HFFc6 (cell line): ENCODE measurements around the gene PNN. TPM values are rescaled to one million over a fixed set of nuclear protein-coding genes. Genes with fewer than 3 reads are reported as not detected.
A peak's percentile ranks its signal among the peaks of the same experiment; 100 is the strongest.
"Not testable (repeated sequence)": the region's sequence is repeated elsewhere in the genome, so short reads cannot be mapped to it uniquely, and the experiment has no call there.

Experiments used
- DNase-seq: peaks from one replicate; pipeline ENCODE4 v3.0.0-alpha.2; 2018
- H3K27ac Mint-ChIP-seq: 2 replicates; pipeline ENCODE4 v1.8.0; 2020; ENCODE audit warnings: mild to moderate bottlenecking, mixed read lengths
- H3K27me3 Mint-ChIP-seq: 2 replicates; pipeline ENCODE4 v1.8.0; 2021; ENCODE audit warnings: mild to moderate bottlenecking, moderate library complexity, mixed read lengths; ENCODE audit not compliant: insufficient read depth
- H3K36me3 Mint-ChIP-seq: 2 replicates; pipeline ENCODE4 v1.8.0; 2021; ENCODE audit warnings: low read depth, mixed read lengths
- H3K4me1 Mint-ChIP-seq: 2 replicates; pipeline ENCODE4 v1.8.0; 2020; ENCODE audit warnings: low read depth, mixed read lengths
- H3K4me3 Mint-ChIP-seq: 2 replicates; pipeline ENCODE4 v1.8.0; 2020; ENCODE audit warnings: mild to moderate bottlenecking, moderate library complexity, mixed read lengths
- H3K9me3 Mint-ChIP-seq: 2 replicates; pipeline ENCODE4 v1.8.0; 2020; ENCODE audit warnings: mild to moderate bottlenecking, mixed read lengths
- CTCF ChIP-seq: fragments of 200-600 bp; sonication (generic); IDR thresholded peaks from 2 replicates; pipeline ENCODE4 v1.5.0; 2021; ENCODE audit warnings: antibody characterized with exemption, mild to moderate bottlenecking
- total RNA-seq, 6 experiments: library from RNA; stranded (reverse); fragmentation: NEBNext Ultra II Directional; extraction: Animal tissue kit (Norgen Biotek cat#: 25700); gene quantifications; 2 replicates in 1 of 6; 3 replicates in 5 of 6; pipeline ENCODE4 v1.2.3, GENCODE V29; 2021

PNN gene
- total RNA-seq, 6 experiments from 2014 or later: 30.1 to 44.5 (median 40.5) TPM

DNA sequence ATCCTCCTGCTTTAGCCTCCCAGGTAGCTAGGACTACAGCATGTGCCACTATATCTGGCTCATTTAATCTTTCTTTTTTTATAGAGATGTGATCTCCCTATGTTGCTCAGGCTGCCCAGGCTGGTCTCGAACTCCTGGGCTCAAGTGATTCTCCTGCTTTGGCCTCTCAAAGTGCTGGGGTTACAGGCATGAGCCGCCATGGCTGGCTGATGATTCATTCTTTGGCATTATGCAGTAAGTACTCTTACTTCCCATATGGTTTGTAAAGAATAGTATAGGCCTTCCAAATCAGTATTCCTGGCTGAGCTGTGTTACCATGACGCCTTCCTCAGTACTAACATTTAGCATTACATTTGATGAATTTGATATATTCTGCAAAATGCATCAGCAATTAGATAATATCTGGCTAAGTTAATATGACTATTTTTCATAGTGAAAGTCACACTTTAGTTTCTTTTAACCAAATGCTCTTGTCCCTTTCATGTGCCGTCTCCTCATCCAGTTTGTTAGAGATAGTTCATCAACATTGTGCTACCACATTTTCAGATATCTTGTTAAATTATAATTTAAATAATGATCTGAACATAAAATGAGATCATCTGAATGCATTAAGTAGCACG, 55.5 kb downstream of the PNN start:
- DNase-seq: no peak
- H3K27ac Mint-ChIP-seq: no peak overlapping the region
- no peaks in the 10 kb centered on the region for H3K9me3 Mint-ChIP-seq
- H3K27me3 Mint-ChIP-seq: peaks cover 2% of the 10 kb centered on the region; the same call in 1 of the 2 replicates
- TF ChIP-seq CTCF: no peak
- no peak overlapping the region for H3K4me3 Mint-ChIP-seq
- no peaks in the 10 kb centered on the region for H3K36me3 Mint-ChIP-seq
- H3K4me1 Mint-ChIP-seq: peaks cover 21% of the 10 kb centered on the region

DNA sequence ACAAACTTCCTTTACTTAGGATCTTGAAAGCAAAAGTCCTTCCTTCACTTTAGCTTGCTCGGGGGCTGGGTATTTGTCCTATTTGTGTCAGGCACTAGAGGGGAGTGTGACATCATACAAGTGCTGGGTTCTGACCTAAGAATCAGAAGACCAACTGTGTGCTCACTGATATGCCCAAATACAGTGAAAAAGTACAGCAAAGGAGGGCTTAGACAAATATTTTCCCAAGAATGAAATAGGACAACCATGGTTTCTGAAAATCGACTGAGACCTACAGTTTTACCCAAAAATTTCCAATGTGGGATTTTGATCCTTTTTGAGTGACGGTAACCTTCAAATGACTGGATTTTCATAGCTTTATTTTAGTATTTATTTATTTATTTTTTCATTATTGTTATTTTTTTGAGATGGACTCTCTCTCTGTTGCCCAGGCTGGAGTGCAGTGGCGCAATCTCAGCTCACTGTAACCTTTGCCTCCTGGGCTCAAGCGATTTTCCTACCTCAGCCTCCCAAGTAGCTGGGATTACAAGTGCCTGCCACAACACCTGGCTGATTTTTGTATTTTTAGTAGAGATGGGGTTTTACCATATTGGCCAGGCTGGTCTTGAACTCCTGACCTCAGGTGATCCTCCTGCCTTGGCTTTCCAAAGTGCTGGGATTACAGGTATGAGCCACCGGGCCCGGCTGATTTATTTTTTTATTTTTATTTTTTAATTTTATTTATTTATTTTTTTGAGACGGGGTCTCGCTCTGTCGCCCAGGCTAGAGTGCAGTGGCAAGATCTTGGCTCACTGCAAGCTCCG, 56.9 kb downstream of the PNN start:
- not testable (repeated sequence) for H3K36me3 Mint-ChIP-seq, H3K4me3 Mint-ChIP-seq, H3K27ac Mint-ChIP-seq, H3K9me3 Mint-ChIP-seq, H3K27me3 Mint-ChIP-seq
- H3K4me1 Mint-ChIP-seq: peaks cover 21% of the 10 kb centered on the region
- DNase-seq: peak; percentile 15

Other genes starting within 250 kb of the PNN start
- gene SEC23A, start 72.0 kb upstream of the PNN start, total RNA-seq: 100 to 1,000 TPM; 199 to 255 (median 241) TPM
- 1 to 10 TPM; 6.6 to 9.6 (median 9.0) TPM for gene GEMIN2, start 60.9 kb upstream of the PNN start, total RNA-seq
- 10 to 100 TPM; 23.7 to 29.9 (median 25.4) TPM for gene TRAPPC6B, start 4.9 kb upstream of the PNN start, total RNA-seq
- 10 to 100 TPM; 11.5 to 16.3 (median 13.0) TPM for gene MIA2, start 58.7 kb downstream of the PNN start, total RNA-seq